A673 (cell line): ENCODE data around the gene ERCC6L2. TPM values are rescaled to one million over a fixed set of nuclear protein-coding genes. Genes with fewer than 3 reads are reported as not detected.

Source experiments
- BruUV-seq: library from RNA; stranded (reverse); fragments of 400-500 nt; replicated peaks from 2 replicates; lab custom pipeline; 2021; lab: Mats Ljungman, UMichigan
- CTCF ChIA-PET: fragments of 300-600 bp; sonication (Branson Sonifier 250); formaldehyde crosslinking; loops from one replicate; lab custom pipeline; 2022; ENCODE audit warnings: antibody characterized with exemption; lab: Charles Lee
- POLR2A ChIA-PET: fragments of 300-600 bp; sonication (Branson Sonifier 250); formaldehyde crosslinking; loops from one replicate; lab custom pipeline; 2022; ENCODE audit warnings: antibody characterized with exemption; ENCODE audit not compliant: low non-redundant PET; lab: Charles Lee
- DNase-seq: peaks from one replicate; pipeline ENCODE4 v3.0.0-alpha.2; 2015; ENCODE audit warnings: low spot score
- H3K27ac ChIP-seq: fragments of 200-600 bp; sonication (generic); 2 replicates; pipeline ENCODE4 v1.5.1; 2016; ENCODE audit warnings: mixed run types, low read depth, mild to moderate bottlenecking, mixed read lengths, antibody characterized with exemption, low read length; ENCODE audit not compliant: poor library complexity, severe bottlenecking
- H3K27me3 ChIP-seq: fragments of 200-600 bp; sonication (generic); replicated peaks from 2 replicates; pipeline ENCODE4 v1.6.1; 2017; ENCODE audit warnings: mixed run types, low read depth, mild to moderate bottlenecking, mixed read lengths, antibody characterized with exemption, low read length; ENCODE audit not compliant: insufficient read depth, poor library complexity
- H3K36me3 ChIP-seq: fragments of 200-600 bp; sonication (generic); 2 replicates; pipeline ENCODE4 v1.6.1; 2016; ENCODE audit warnings: mixed run types, mild to moderate bottlenecking, mixed read lengths, antibody characterized with exemption, low read length; ENCODE audit not compliant: insufficient read depth, poor library complexity, severe bottlenecking
- H3K4me1 ChIP-seq: fragments of 200-600 bp; sonication (generic); 2 replicates; pipeline ENCODE4 v1.6.1; 2017; ENCODE audit warnings: mixed run types, mild to moderate bottlenecking, mixed read lengths, antibody characterized with exemption, low read length; ENCODE audit not compliant: insufficient read depth, poor library complexity, severe bottlenecking
- H3K4me3 ChIP-seq: fragments of 200-600 bp; sonication (generic); 2 replicates; pipeline ENCODE4 v1.5.1; 2016; ENCODE audit warnings: low read depth, mixed run types, mild to moderate bottlenecking, mixed read lengths, low read length; ENCODE audit not compliant: poor library complexity, severe bottlenecking
- H3K9me3 ChIP-seq: fragments of 200-600 bp; sonication (generic); 2 replicates; pipeline ENCODE4 v1.6.1; 2016; ENCODE audit warnings: mixed run types, low read depth, mild to moderate bottlenecking, mixed read lengths, antibody characterized with exemption, low read length; ENCODE audit not compliant: poor library complexity, severe bottlenecking
- EZH2 ChIP-seq: fragments of 200-600 bp; sonication (generic); IDR thresholded peaks from 2 replicates; pipeline ENCODE4 v1.6.1; 2017; ENCODE audit warnings: borderline replicate concordance, low read depth, mild to moderate bottlenecking, mixed read lengths, antibody characterized with exemption, low read length; ENCODE audit not compliant: poor library complexity, severe bottlenecking
- intact Hi-C: fragments of 100-400 bp; cut with micrococcal nuclease; formaldehyde crosslinking; loops from one replicate; pipeline ENCODE4 v1.10.0; 2022; ENCODE audit not compliant: unreplicated experiment
- total RNA-seq: library from RNA; stranded (reverse); gene quantifications from 2 replicates; pipeline ENCODE4 v1.2.3, GENCODE V29; 2021
- TF ChIP-seq, protein P1 (sequence below): fragments of 300-800, 200-600 bp; sonication (generic); conservative IDR thresholded peaks from 2 replicates; pipeline ENCODE4 v1.5.1; 2017; ENCODE audit warnings: low read depth, mild to moderate bottlenecking, antibody characterized with exemption, low read length, moderate library complexity, mixed read lengths

The ERCC6L2 gene
- total RNA-seq, 1 experiment from 2014 or later, result 51.2 TPM

DNA sequence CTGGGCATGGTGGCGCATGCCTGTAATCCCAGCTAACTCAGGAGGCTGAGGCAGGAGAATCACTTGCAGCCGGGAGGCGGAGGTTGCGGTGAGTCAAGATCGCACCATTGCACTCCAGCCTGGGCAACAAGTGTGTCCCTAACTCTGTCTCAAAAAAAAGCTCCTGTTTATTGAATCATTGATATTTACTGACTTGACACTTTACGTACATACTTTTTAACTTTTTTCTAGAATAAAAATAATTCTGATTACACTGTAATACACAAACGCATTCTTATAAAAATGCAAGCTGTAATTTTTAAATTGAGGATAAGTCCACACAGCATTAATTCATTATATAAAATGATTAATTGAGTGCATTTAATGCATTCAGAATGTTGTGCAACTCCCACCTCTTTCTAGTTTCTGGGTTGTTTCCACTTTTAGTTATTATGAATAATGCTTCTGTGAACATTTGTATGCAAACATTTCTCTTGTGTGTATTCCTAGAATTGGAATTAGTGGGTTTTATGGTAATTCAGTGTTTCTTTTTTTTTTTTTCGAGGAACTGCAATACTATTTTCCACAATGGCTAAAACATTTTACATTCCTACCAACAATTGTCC, 15.7 kb downstream of the ERCC6L2 start:
- H3K36me3 ChIP-seq, result peaks cover 12% of the 10 kb centered on the region
- DNase-seq, result no peak
- POLR2A ChIA-PET, result no interaction called here
- H3K27ac ChIP-seq, result no peak overlapping the region
- intact Hi-C loops, result no loop called here
- H3K27me3 ChIP-seq, result no peaks in the 10 kb centered on the region
- H3K9me3 ChIP-seq, result no peaks in the 10 kb centered on the region
- no TSS peak for BruUV-seq
- CTCF ChIA-PET, result no interaction called here
- no peaks in the 10 kb centered on the region for H3K4me1 ChIP-seq
- no peak overlapping the region for H3K4me3 ChIP-seq
- TF ChIP-seq EZH2, result no peak
- TF ChIP-seq, protein P1, sequence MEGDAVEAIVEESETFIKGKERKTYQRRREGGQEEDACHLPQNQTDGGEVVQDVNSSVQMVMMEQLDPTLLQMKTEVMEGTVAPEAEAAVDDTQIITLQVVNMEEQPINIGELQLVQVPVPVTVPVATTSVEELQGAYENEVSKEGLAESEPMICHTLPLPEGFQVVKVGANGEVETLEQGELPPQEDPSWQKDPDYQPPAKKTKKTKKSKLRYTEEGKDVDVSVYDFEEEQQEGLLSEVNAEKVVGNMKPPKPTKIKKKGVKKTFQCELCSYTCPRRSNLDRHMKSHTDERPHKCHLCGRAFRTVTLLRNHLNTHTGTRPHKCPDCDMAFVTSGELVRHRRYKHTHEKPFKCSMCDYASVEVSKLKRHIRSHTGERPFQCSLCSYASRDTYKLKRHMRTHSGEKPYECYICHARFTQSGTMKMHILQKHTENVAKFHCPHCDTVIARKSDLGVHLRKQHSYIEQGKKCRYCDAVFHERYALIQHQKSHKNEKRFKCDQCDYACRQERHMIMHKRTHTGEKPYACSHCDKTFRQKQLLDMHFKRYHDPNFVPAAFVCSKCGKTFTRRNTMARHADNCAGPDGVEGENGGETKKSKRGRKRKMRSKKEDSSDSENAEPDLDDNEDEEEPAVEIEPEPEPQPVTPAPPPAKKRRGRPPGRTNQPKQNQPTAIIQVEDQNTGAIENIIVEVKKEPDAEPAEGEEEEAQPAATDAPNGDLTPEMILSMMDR, result no peak

DNA sequence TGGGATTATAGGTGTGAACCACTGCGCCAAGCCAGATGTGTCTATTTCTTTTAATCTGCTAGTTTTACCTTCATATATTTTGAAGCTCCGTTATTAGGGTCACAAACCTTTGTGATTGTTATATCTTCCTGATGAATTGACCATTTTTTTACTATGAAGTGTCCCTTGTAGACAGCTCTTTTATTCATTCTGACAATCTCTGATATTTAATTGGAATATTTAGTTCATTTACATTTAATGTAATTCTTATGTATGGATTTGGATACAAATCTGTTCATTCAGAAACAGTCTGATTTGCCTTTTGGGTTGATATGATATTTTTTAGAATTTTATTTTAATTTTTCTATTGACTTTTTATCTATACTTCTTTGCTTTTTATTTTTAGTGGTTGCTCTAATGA, 17.2 kb downstream of the ERCC6L2 start:
- CTCF ChIA-PET, result no interaction called here
- H3K27me3 ChIP-seq, result no peaks in the 10 kb centered on the region
- intact Hi-C loops, result no loop called here
- peaks cover 12% of the 10 kb centered on the region for H3K36me3 ChIP-seq
- TF ChIP-seq EZH2, result no peak
- TF ChIP-seq, protein P1, result no peak
- H3K9me3 ChIP-seq, result no peaks in the 10 kb centered on the region
- no peak for DNase-seq
- H3K4me3 ChIP-seq, result no peak overlapping the region
- no TSS peak for BruUV-seq
- no peak overlapping the region for H3K27ac ChIP-seq
- H3K4me1 ChIP-seq, result no peaks in the 10 kb centered on the region
- POLR2A ChIA-PET, result no interaction called here

DNA sequence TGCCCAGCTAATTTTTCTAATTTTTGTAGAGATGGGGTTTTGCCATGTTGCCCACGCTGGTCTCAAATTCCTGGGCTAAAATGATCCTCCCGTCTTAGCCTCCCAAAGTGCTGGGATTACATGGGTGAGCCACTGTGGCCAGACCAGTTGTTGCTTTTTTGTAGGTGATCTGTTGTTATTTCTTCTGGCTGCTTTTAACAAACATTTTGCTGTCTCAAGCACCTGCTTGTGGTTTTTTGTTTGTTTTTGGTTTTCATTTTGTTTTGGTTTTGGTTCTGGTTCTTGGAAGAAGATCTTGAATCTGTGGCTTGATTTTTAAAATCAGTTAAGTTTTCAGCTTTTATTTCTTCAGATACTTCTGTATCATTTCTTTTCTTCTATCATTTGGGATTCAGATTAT, 21.1 kb downstream of the ERCC6L2 start:
- CTCF ChIA-PET, result no interaction called here
- intact Hi-C loops, result no loop called here
- POLR2A ChIA-PET, result no interaction called here

More for the DNA sequence above, 21.1 kb downstream of the ERCC6L2 start:
- H3K4me3 ChIP-seq, result no peak overlapping the region
- TF ChIP-seq EZH2, result no peak
- TF ChIP-seq, protein P1, result no peak
- DNase-seq, result no peak
- no TSS peak for BruUV-seq
- no peaks in the 10 kb centered on the region for H3K9me3 ChIP-seq
- no peaks in the 10 kb centered on the region for H3K27me3 ChIP-seq
- H3K27ac ChIP-seq, result no peak overlapping the region
- H3K36me3 ChIP-seq, result peaks cover 8% of the 10 kb centered on the region
- no peaks in the 10 kb centered on the region for H3K4me1 ChIP-seq
